ENCODE results near the gene CTSC.

- TF ChIP-seq, protein P1, sequence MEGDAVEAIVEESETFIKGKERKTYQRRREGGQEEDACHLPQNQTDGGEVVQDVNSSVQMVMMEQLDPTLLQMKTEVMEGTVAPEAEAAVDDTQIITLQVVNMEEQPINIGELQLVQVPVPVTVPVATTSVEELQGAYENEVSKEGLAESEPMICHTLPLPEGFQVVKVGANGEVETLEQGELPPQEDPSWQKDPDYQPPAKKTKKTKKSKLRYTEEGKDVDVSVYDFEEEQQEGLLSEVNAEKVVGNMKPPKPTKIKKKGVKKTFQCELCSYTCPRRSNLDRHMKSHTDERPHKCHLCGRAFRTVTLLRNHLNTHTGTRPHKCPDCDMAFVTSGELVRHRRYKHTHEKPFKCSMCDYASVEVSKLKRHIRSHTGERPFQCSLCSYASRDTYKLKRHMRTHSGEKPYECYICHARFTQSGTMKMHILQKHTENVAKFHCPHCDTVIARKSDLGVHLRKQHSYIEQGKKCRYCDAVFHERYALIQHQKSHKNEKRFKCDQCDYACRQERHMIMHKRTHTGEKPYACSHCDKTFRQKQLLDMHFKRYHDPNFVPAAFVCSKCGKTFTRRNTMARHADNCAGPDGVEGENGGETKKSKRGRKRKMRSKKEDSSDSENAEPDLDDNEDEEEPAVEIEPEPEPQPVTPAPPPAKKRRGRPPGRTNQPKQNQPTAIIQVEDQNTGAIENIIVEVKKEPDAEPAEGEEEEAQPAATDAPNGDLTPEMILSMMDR (IDR thresholded peaks at IDR 0.05): no peak
- no peak for TF ChIP-seq POLR2A (IDR thresholded peaks at IDR 0.05)
Measured at GRCh38 chr11:88327061-88327460, 10.5 kb downstream of the CTSC start.
